C4-2B (cell line): ENCODE results near the gene C3orf70.

Source experiments
- CTCF ChIP-seq: fragments of 450-650 bp; conservative IDR thresholded peaks from 2 replicates; pipeline ENCODE4 v1.5.1; 2017; ENCODE audit warnings: mild to moderate bottlenecking
- ZFX ChIP-seq: fragments of 450-650 bp; IDR thresholded peaks from 2 replicates; pipeline ENCODE4 v1.6.1; 2017

DNA sequence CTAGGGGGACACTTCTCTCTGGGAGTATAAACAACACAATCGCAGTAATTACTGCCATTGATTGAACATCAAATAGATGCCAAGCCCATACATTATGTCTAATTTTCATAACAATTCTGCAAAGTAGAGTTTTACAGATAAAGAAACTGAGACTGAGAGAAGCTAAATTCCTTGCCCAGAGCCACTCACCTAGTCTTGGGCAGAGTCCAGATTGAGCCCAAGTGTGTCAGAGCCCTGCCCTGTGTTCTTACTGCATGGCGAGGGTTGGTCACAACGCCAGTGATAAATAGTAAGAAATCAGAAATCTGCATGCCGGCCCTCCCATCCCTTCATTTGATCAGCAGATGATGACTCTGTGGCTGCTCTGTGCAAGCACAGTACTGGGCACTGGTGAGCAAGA lies 106.3 kb downstream of the C3orf70 start:
- no peak for TF ChIP-seq CTCF
- no peak for TF ChIP-seq ZFX
